Stimulated activated CD4-positive, alpha-beta T cell treated with anti-CD3 and anti-CD28 coated beads, Interleukin-2, amount 100 ng/mL, for 4 hours (primary cell): Measurements from ENCODE around the gene SEC24D.

Experiments used
- DNase-seq: peaks from one replicate; pipeline ENCODE4 v3.0.0-alpha.2; 2020; ENCODE audit warnings: low read depth

The SEC24D gene

DNA sequence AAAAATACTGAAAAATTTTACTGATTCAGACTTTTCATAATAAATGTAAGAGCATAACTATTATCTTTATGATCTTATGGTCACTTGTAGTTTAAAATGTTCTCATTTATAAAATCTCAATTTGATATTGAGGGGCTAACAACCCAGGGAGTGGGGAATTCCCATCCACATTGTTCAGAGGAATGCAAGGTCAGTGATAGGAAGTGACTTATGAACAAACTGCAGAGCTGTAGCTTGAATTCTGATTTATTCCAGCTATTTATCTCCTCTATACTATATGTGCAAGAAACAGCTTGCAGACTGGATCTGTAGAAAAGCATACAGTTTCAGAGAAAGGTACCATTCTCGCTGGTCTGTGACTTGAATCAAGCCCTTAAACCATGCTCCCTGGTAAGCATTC lies 61.6 kb downstream of the SEC24D start:
- DNase-seq: no peak

DNA sequence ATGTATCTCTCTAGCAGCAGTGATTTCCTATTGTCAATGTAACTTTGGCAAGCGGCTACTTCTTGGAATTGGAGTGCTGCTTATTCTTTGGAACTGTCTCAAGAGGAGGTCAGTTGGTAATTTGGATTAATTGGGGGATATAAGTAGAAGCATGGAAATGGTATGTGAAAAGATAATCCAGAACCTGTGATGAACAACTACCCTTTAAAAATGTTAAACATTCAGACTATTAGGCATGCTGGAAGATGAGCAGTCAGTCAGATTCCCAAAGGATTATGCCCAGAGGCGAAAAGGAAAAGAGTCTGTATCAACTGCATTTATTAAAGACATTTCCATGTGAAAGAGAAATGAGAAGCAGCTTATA lies 62.5 kb downstream of the SEC24D start:
- no peak for DNase-seq

DNA sequence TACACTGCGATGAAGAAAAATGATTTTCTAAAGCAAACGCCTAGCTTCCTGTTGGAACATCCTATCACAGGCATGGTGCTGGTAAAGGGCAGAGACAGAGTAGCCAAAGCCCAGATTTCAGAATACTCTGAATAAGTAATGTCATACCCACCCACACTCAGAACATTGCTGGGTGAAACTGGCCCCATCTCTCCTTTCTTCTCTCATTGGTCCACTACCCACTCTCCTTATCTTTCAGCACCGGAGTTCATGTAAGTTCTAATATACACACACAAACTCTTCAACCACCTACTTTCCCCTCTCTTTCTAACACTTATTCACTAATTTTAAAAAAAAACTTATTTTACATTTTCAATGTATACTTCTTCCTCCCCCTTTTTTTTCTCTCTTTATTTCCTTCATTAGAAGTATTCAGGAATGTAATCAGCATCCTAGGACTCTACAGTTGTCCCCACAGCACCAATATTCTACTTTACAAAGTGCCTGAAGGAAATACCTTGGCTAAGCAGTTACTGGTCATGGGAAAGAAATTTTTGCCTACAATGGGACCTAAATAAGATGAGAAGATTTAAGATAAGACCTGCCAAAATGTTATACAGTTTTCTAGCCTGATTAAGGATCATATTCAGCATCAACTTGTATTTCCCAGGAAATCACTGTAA lies 63.0 kb downstream of the SEC24D start:
- DNase-seq: no peak

DNA sequence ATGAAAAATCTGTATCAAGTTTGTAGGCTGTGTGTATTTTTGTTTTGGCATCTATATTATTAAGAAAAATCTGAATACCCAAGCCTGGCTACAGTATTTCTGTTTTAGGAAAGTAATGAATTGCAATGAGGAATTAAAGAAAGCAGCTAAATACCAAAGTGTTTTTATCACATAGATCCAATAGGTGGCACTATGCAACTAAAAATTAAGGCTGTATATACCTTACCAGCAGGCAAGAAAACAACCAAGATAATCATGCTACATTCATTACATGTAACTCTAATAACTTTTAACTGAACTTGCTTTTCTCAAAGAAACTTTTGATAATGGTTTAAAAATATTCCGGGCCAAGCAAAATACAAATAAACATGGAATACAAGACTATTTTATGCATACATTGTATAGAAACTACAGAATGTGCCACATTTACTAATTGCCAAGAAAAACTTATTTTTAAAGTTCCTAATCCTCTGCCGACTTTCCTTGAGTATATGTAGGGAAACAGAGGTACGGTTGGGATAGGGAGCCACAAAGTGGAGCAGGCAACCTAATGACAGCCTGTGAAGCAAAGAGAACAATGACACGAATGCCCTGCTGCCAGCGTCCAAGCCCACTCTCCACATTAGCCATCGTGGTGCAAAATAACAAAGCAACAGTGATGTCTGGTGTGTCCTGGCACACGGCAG lies 63.7 kb downstream of the SEC24D start:
- DNase-seq: no peak

DNA sequence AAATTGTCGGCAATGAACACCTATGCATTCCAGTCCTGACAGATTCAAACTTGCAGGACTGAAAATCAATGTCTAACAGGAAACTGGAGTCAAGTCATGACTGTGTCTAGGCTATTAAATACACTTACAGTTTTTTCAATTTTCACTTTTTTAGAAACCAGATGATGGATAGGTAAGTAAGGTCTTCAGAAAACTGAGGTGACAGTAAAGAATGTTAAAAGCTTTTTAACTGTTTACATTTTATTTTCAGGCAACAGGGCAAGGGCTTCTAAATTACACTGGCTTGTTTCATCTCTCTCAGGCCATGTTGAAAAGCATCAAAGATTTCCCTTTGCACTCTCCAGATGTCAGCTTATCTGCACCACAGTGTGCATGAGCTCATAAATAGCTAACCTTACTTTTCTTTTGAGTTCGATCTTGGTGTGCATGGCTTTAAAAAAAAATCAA lies 65.2 kb downstream of the SEC24D start:
- no peak for DNase-seq

DNA sequence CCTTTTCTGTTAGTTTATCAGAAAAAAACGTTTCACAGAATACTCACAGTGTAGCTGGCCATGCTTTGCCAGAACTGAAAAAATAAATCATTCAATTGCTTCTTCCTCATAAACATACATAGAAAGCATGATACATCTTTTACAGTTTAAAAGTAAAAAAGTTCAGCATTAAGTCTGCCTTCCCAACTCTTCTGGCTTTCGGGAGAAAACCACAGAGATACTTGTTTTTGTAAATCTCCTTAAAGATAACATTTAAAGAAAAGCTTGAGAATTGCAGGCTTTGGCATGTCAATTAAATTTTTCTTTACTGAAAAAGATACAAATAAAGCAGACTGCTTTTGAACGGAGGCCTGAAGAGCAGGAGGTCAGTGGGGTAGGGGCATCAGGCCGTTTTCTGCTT lies 66.8 kb downstream of the SEC24D start:
- DNase-seq: no peak

DNA sequence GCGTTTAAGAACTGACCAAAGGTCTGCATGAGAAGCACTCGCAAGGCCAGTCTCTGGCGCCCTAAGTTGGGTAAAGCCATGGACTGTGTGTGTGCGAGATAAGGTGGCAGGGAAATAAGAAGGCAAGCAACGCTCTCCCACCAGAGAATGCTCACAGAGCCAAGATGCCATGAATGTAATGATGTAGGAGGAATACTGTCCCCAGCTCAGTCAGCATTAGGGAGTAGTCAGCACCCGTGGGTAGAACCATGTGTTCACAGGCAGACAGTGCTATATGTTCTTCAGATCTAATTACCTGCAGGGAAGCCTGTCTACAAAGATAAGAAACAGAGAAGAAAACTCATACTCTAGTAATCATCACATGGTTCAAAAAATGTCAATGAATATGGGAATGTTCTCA lies 68.8 kb downstream of the SEC24D start:
- DNase-seq: no peak

DNA sequence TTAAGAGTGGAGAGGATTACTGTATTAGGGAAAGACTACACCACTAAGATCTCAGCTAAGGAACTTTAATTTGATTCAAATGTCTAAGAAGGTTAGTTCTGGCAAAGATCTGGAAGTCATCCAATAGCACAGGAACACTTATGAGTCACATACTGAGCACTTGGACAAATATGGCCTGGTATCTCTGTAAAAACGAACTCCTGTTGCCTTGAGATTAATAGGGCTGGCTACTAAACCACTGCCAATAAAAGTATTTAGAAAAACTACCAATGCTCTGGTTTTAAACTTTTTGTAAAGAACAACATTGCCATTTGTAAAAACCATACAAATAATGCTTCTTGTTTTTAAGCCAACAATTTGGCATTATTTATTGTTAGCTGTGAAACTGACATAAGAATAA lies 70.5 kb downstream of the SEC24D start:
- no peak for DNase-seq

DNA sequence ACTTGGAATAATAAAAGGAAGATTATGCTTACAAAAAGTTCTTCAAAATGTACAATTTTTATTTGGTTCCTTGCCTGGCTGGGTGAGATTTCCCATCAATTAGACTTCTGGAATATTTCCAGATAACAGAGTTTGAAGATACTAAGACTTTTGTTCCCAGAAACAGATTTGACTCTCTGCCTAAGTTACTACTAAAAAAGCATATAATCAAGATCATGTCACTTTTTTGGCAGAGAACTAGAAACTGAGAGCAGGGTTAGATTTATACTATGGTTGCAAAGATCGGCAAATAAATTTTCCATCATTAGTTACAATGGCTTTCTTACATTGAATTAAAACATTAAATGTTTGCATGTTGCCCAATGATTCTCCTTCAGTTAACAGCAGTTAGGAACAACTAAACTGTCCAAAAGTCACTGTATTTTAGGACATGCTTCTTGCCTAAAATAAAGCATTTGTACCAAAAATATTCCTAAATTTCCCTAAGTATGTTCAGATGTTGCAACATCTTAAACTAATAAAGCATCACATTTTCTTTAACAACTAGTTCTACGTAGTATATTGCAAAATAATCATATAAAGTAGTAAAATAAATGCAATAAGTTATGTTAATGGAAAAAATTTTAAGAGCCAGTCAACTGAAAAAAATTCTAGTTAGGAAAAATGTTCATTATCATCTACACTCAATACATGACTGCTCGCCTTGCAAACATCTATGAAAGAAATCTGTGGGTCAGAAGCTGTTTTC lies 73.0 kb downstream of the SEC24D start:
- DNase-seq: no peak

DNA sequence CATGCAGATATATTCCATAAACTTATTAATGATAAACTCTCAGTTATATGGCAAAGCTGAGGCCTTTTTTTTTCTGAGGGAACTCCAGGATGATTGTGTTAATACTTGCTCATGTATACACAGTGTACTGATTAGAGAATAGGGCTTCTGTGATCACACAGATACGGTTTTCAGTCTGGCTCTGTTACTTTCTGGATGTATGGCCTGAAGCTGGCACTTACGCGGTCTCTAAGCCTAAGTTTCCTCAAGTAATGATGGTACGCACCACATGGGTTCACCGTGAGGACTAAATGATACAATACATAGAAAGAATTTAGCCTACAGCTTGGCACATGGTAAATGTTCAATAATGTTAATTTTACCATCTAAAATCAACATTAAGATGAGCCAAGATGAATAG lies 73.8 kb downstream of the SEC24D start:
- no peak for DNase-seq

DNA sequence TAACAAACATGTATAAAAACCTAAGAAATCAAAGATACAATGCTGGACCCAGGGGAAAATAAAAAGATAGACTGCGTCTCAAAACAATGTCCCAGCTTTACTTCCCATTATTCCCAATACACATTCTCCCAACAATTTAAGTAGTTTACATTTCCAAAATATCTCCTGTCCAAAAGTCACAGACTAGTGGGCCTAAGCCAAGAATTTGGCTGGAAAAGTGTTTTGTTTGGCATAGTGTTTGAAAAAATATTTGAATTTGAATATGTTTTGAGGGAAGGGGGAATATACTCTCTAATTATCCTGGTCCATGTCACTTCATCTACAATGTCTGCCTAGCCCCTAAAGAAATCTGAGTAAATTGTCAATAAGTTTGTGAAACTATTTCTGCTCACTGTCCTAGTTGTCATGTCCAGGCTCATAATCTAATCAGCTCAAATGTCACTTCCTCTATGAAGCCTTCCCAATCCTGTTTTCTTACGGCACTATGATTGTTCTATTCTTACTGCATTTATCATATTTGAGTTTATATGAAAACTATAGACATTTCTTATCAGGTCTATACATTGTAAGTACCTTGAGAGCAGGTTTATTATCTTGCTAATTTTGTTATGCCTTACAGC lies 74.4 kb downstream of the SEC24D start:
- DNase-seq: no peak

DNA sequence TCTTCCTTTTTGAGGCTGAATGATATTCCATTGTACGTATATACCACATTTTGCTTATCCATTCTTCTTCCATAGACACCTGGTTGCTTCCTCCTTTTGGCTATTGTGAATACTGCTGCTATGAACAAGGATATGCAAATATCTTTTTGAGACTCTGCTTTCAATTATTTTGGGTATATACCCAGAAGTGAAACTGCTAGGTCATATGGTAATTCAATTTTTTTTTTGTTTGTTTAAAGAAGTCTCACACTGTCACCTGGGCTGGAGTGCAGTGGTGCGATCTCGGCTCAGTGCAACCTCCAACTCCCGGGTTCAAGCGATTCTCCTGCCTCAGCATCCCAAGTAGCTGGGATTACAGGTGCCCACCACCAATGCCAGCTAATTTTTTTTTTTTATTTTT lies 75.4 kb downstream of the SEC24D start:
- no peak for DNase-seq

DNA sequence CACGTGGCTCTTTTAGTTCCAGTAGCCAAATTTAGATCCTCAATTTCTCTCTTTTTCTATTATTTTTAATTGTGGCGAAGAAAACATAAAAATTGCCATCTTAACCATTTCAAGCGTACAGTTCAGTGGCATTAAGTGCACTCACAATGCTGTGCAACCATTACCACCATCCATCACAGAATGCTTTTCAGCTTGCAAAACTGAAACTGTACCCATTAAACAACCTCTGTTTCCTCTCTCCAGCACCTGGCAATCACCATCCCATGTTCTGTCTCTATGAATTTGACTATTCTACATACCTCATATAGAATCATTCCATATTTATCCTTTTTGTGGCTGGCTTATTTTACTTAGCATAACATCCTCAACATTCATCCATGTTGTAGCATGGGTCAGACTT lies 75.8 kb downstream of the SEC24D start:
- DNase-seq: no peak

DNA sequence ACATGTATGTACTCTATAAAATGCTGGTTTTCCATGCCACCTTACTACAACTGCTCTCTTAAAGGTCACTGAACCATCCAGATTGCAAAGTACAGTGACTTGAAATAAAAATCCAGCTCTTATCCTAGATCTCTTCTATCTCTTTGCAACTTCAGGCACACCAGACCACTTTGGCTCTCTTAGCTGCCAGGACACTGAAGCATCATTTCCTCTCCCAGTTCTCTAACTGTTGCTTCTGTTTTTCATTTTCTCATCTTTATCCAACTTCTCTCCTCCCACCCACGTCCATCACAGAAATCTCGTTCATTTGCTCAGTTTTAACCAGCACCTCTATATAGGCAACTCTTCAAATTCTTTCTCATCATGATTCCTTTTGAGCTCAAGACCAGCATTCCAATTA lies 76.4 kb downstream of the SEC24D start:
- DNase-seq: no peak

DNA sequence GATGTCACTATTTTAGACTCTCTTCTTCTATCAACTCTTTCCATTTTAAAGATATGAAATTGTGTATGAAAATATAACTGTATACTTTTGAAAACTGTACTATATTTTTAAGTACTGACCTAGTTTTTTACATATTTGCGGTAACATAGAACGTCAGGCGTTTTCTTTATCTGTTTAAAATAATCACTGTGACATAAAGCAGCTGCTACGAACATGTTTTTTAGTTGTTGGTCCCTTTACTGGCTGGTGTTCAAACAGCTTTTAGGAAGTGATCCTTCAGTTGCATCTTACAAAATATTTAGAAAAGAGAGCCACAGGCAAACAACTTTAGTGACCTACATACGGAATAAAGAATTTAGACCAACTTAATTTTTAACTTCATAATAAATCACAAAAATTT lies 77.6 kb downstream of the SEC24D start:
- DNase-seq: no peak

DNA sequence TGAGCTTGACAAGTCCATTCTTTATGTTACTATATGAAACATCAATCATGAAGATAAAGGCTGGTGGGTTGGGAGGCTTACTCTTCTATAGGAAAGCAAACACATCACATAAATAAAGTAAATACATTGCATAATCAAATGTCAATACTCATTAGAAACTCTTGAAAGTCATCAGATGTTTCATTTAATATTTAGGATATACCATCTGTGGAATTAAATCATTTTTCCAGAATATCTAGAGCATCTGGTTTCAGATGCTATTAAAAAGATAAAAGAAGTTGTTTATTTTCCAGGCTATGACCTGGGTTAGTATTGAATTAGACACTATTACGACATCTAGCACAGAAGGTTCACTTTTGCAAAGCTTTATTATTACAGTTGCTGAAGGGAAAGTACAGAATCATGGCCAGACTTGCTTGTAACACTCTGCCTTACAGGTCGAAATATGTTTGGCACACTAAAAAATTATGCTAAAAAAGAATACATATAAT lies 78.1 kb downstream of the SEC24D start:
- no peak for DNase-seq

DNA sequence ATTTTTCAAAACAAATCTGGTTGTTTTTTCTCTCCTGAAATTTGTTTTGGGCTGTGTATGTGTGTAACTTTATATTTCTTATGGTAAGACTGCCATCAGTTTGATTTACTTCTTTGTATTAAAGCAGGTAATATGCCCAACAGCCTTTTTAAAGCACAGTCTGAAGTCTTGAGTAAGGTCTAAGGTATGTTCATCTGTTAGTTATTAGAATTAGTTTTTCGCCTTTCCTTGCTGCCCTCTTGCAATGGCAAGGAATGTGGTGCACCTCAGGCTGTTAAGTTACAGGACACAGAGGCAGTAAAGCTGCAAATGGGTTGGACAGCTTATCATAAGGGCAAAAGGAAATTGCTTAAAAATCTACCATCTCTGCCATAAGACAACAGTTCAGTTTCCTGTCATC lies 79.0 kb downstream of the SEC24D start:
- DNase-seq: no peak

DNA sequence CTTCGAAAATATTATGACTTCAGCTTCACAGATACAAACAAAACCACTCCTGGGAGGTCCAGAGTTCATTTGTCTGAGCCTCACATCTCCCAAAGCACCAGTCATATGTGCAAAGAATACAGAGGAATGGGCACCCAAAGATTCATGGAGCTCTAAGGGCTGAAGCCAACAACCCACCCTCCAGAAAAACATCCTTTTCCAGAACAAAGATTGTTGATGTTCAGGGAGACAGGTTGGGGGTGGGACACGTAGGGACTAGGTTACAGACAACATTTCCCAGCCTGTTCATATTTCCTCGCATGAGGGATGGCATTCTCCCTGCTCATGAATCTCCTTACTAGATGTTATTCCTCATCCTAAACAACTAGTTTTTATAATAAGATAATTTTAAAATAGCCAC lies 79.5 kb downstream of the SEC24D start:
- no peak for DNase-seq

DNA sequence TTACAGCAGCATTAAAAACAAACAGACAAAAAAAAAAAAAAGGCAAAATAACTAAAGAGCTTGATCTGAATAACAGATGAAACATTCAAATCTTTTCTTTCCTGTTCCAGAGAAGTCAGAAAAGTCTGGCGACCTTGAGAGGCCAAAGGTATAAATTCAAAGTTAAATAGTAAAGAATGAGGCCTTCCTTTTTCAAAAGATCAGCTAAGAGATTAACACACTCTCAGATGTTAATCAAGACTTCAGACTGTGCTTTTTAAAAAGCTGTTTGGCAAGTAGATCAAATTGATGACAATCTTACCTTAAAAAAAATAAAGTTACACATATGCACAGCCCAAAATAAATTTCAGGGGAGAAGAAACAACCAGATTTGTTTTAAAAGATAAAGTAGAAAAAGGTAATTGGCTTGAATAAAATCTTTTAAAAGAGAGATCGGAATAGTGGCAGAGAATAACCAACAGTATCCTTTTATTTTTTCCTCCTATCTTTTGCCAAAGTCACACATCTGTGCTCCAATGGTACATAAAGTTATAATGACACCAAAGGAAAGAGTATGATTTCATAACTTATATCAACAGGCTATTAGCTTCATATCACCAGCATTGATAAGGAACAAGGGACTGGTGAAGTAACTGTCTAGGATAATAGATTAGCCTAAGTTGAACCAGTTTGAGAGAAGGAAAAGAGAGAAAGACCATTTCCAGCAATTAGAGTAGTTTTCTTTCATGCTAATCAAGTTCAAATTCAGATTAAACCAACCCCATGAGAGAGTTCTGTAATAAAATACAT lies 80.3 kb downstream of the SEC24D start:
- no peak for DNase-seq

DNA sequence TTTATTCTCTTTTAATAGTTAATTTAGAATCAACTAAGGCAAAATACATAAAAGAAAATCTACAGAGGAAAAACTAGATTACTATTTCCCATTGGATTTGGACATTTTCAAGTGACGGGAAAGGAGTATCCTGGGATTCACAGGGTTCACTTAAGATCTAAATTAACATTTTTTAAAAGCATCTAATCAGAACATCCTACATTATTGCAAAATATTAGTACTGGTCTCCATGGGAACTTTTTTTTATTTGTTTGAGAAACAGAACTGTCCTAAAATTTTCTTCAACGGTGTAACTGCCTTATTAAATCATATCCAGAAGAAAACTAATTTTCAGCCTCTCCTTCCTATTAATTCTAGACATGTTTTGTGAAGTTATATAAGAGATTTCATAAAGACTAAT lies 81.0 kb downstream of the SEC24D start:
- no peak for DNase-seq

DNA sequence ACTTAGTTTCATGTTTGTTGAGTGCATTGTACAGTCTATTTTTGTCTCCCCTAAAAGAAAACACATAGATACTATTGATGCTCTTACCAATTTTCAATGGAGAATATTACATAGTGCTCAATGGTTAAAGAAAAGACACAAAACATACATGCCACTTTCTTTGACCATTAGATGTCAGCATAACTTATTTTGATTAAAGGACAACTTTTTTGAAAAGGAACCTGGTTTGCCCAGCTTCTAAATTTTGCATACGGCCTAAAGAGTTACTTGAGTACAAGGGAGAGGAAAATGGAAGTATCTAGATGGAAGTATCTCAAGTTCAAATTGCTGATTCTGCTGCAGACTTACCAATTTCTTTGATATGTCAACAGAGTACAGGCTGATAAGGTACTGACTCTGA lies 82.2 kb downstream of the SEC24D start:
- no peak for DNase-seq

DNA sequence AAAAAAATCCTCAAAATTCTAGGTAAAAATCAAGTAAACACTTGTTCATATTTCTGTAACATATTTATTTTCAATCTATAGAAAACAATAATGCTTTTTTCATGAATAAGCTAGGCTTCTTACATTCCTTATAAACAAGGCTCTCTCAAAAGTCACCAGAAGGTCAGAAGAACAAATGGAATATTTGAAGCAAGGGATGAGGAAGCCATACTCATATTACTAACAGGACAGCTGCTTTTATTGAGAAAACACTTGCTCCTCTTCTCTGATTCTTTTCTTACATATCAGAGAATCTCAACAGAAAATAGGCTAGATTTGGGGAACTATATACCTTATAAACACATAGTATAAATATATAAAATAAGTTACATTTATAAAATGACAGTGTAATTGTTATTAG lies 82.8 kb downstream of the SEC24D start:
- DNase-seq: no peak
